Loucy (cell line): ENCODE measurements around the gene C4BPB.

Experiments
- H2AFZ ChIP-seq: fragments of 200-600 bp; sonication (generic); 2 replicates; pipeline ENCODE4 v1.6.0; 2016; ENCODE audit warnings: antibody characterized with exemption, mild to moderate bottlenecking, low read length, moderate library complexity
- H3F3A ChIP-seq: fragments of 200-600 bp; 2 replicates; pipeline ENCODE4 v1.6.0; 2016; ENCODE audit warnings: antibody characterized with exemption, low read depth, mild to moderate bottlenecking
- H3K27me3 ChIP-seq: fragments of 200-600 bp; sonication (generic); 2 replicates; pipeline ENCODE4 v1.6.1; 2014; ENCODE audit warnings: low read length, mild to moderate bottlenecking; ENCODE audit not compliant: insufficient read depth, poor library complexity, severe bottlenecking
- H3K36me3 ChIP-seq: fragments of 200-600 bp; sonication (generic); 2 replicates; pipeline ENCODE4 v1.6.1; 2016; ENCODE audit warnings: low read length; ENCODE audit not compliant: insufficient read depth
- H3K4me1 ChIP-seq: fragments of 200-600 bp; sonication (generic); 2 replicates; pipeline ENCODE4 v1.5.1; 2014; ENCODE audit warnings: low read length, mild to moderate bottlenecking; ENCODE audit not compliant: insufficient read depth, poor library complexity, severe bottlenecking
- H3K4me2 ChIP-seq: fragments of 200-600 bp; sonication (generic); 2 replicates; pipeline ENCODE4 v1.6.0; 2014; ENCODE audit warnings: antibody characterized with exemption, low read length, low read depth, mild to moderate bottlenecking; ENCODE audit not compliant: poor library complexity, severe bottlenecking
- H3K4me3 ChIP-seq: fragments of 200-600 bp; sonication (generic); 2 replicates; pipeline ENCODE4 v1.5.1; 2014; ENCODE audit warnings: low read length, mild to moderate bottlenecking, mixed read lengths; ENCODE audit not compliant: poor library complexity, severe bottlenecking
- H3K79me2 ChIP-seq: fragments of 200-600 bp; sonication (generic); 2 replicates; pipeline ENCODE4 v1.6.1; 2014; ENCODE audit warnings: low read length; ENCODE audit not compliant: insufficient read depth
- H3K9ac ChIP-seq: fragments of 200-600 bp; sonication (generic); 2 replicates; pipeline ENCODE4 v1.6.0; 2014; ENCODE audit warnings: mild to moderate bottlenecking, low read depth, low read length, moderate library complexity; ENCODE audit not compliant: poor library complexity, severe bottlenecking
- H3K9me2 ChIP-seq: fragments of 200-600 bp; sonication (generic); replicated peaks from 2 replicates; pipeline ENCODE4 v1.6.1; 2016; ENCODE audit warnings: low read depth, low read length, mixed read lengths
- H3K9me3 ChIP-seq: fragments of 200-600 bp; sonication (generic); 2 replicates; pipeline ENCODE4 v1.6.1; 2014; ENCODE audit warnings: mild to moderate bottlenecking, antibody characterized with exemption, low read length, low read depth; ENCODE audit not compliant: insufficient read depth
- H4K20me1 ChIP-seq: fragments of 200-600 bp; sonication (generic); 2 replicates; pipeline ENCODE4 v1.6.0; 2014; ENCODE audit warnings: antibody characterized with exemption, low read length, mild to moderate bottlenecking; ENCODE audit not compliant: insufficient read depth, poor library complexity, severe bottlenecking
- EZH2phosphoT487 ChIP-seq: fragments of 200-600 bp; IDR thresholded peaks from 2 replicates; pipeline ENCODE4 v1.6.1; 2018; ENCODE audit warnings: antibody characterized with exemption, mild to moderate bottlenecking, moderate library complexity, borderline replicate concordance
- TF ChIP-seq, protein P1 (sequence below): fragments of 200-600 bp; sonication (generic); conservative IDR thresholded peaks from 2 replicates; pipeline ENCODE4 v1.5.1; 2014; ENCODE audit warnings: mild to moderate bottlenecking, antibody characterized with exemption, low read length

Gene C4BPB

DNA sequence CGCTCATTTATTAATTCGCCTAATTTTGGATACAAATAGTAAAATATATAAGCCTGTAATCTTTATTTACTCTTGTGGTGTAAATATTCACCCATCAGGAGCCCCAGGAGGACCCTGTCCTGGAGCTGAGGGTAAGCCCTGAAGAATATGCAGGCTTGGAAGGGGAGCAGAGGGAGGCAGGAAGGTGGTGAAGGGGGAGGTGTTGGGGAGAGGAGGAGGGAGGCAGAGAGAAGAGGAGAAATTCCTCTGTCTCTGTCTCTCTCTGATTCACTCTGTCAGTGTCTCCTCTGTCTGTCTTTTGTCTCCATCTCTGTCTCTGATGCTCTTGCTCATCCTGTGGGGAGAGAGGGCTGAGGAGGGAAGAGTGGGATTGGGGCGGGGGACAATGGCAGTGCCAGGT lies 2.8 kb upstream of the C4BPB start:
- no peak overlapping the region for H3K9ac ChIP-seq
- TF ChIP-seq EZH2phosphoT487, result no peak
- TF ChIP-seq, protein P1, sequence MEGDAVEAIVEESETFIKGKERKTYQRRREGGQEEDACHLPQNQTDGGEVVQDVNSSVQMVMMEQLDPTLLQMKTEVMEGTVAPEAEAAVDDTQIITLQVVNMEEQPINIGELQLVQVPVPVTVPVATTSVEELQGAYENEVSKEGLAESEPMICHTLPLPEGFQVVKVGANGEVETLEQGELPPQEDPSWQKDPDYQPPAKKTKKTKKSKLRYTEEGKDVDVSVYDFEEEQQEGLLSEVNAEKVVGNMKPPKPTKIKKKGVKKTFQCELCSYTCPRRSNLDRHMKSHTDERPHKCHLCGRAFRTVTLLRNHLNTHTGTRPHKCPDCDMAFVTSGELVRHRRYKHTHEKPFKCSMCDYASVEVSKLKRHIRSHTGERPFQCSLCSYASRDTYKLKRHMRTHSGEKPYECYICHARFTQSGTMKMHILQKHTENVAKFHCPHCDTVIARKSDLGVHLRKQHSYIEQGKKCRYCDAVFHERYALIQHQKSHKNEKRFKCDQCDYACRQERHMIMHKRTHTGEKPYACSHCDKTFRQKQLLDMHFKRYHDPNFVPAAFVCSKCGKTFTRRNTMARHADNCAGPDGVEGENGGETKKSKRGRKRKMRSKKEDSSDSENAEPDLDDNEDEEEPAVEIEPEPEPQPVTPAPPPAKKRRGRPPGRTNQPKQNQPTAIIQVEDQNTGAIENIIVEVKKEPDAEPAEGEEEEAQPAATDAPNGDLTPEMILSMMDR, result no peak
- H2AFZ ChIP-seq, result no peak overlapping the region
- no peaks in the 10 kb centered on the region for H3K4me1 ChIP-seq
- H3K9me2 ChIP-seq, result no peaks in the 10 kb centered on the region
- no peaks in the 10 kb centered on the region for H4K20me1 ChIP-seq
- no peaks in the 10 kb centered on the region for H3K79me2 ChIP-seq
- H3K27me3 ChIP-seq, result no peaks in the 10 kb centered on the region
- no peak overlapping the region for H3K4me2 ChIP-seq
- no peaks in the 10 kb centered on the region for H3F3A ChIP-seq
- no peak overlapping the region for H3K4me3 ChIP-seq
- H3K36me3 ChIP-seq, result no peaks in the 10 kb centered on the region
- no peaks in the 10 kb centered on the region for H3K9me3 ChIP-seq

DNA sequence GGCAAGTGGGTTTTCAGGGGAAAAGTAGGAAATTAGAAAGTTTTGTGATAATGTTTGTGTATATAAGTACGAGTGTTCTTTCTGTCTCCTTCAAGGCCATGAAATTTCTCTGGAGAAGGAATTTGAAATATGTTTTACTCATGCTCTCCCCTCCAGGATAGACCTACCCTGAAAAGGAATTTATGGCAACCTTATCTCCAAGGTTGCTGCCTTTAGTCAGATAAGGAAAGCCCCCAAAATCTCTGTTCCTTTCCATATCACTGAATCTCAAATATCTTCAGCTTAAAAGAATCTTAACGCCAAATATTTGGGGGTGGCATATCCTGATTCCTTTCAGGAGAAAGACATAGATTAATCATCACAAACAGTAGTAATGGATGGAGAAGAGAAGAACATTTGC lies 499 bp upstream of the C4BPB start:
- no peak for TF ChIP-seq EZH2phosphoT487
- TF ChIP-seq, protein P1, result no peak
- H3K4me3 ChIP-seq, result no peak overlapping the region
- no peaks in the 10 kb centered on the region for H3K4me1 ChIP-seq
- no peaks in the 10 kb centered on the region for H3K27me3 ChIP-seq
- H3K9me2 ChIP-seq, result no peaks in the 10 kb centered on the region
- H4K20me1 ChIP-seq, result no peaks in the 10 kb centered on the region
- no peaks in the 10 kb centered on the region for H3K36me3 ChIP-seq
- H3K9ac ChIP-seq, result no peak overlapping the region
- no peaks in the 10 kb centered on the region for H3K9me3 ChIP-seq
- H2AFZ ChIP-seq, result no peak overlapping the region
- H3K4me2 ChIP-seq, result no peak overlapping the region
- H3K79me2 ChIP-seq, result no peaks in the 10 kb centered on the region
- H3F3A ChIP-seq, result no peaks in the 10 kb centered on the region

DNA sequence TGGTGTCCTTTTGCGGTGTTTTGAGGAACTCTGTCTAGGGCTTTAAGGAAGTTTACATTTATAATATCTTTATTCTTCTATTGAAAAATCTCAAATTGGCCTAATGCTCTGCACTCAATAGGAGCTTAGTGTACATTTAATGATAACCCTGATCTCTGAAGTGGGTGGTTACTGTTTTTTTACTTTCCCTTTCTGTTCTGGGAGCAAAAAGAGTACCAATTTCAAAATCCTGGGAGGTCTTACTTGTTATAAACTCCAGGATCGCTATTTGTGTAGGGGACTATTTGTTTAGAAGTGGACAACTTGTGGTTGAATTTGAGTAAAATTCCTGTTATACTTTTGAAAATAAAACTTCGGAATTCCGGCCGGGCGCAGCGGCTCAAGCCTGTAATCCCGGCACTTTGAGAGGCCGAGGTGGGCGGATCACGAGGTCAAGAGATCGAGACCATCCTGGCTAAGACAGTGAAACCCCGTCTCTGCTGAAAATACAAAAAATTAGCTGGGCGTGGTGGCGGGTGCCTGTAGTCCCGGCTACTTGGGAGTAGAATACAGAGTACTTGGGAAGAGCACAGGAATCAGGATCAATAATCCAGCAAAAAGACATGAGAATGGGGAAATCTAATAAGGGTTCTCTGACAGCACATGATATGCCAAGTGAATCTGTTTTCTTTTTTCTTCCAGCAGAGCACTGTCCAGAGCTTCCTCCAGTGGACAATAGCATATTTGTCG lies 1.1 kb downstream of the C4BPB start:
- Histone ChIP-seq H3K36me3 (no peaks in the 10 kb centered on the region), H3K4me1 (no peaks in the 10 kb centered on the region), H3K79me2 (no peaks in the 10 kb centered on the region), H3K9ac (no peak overlapping the region), H2AFZ (no peak overlapping the region), H3K9me2 (no peaks in the 10 kb centered on the region), H3K9me3 (no peaks in the 10 kb centered on the region), H3F3A (no peaks in the 10 kb centered on the region), H4K20me1 (no peaks in the 10 kb centered on the region), H3K4me3 (no peak overlapping the region), H3K4me2 (no peak overlapping the region), H3K27me3 (no peaks in the 10 kb centered on the region)
- TF ChIP-seq, protein P1, result no peak
- no peak for TF ChIP-seq EZH2phosphoT487
